HEK293 (cell line): ENCODE measurements around the gene MAN2A2.

Experiments
- CTCF ChIA-PET: fragments of 350-600 bp; formaldehyde crosslinking; extraction: SDS; loops from one replicate; lab custom pipeline; 2021; ENCODE audit warnings: antibody characterized with exemption; lab: Yijun Ruan, JAX
- POLR2A ChIA-PET: fragments of 300-600 bp; formaldehyde crosslinking; extraction: SDS; loops from one replicate; lab custom pipeline; 2020; ENCODE audit warnings: antibody characterized with exemption, inconsistent platforms; lab: Yijun Ruan, JAX
- H3K27ac ChIP-seq: fragments of 200-500 bp; sonication (Bioruptor generic); 2 replicates; pipeline ENCODE4 v1.5.1; 2014; ENCODE audit warnings: low read depth, low read length, control low read depth, inconsistent platforms; ENCODE audit errors: extremely low read depth
- H3K36me3 ChIP-seq, 2 experiments: fragments of 200-500 bp in 1 of 2; sonication (Bioruptor generic) in 1 of 2; 1 replicate in 1 of 2; 2 replicates in 1 of 2; pipeline ENCODE4 v1.5.1; 2014 to 2017; ENCODE audit warnings: inconsistent platforms in 2 of 2, low read length in 2 of 2; ENCODE audit not compliant: control insufficient read depth in 2 of 2, insufficient read depth in 1 of 2
- H3K4me1 ChIP-seq: fragments of 200-500 bp; sonication (Bioruptor generic); 2 replicates; pipeline ENCODE4 v1.5.1; 2014; ENCODE audit warnings: mild to moderate bottlenecking, low read length, inconsistent platforms; ENCODE audit not compliant: control insufficient read depth, insufficient read depth
- H3K4me3 ChIP-seq: 2 replicates; pipeline ENCODE4 v1.5.1; 2011; ENCODE audit warnings: low read depth, mild to moderate bottlenecking, control low read depth, low read length, moderate library complexity
- H3K9me3 ChIP-seq: fragments of 200-500 bp; sonication (Bioruptor generic); 2 replicates; pipeline ENCODE4 v1.5.1; 2014; ENCODE audit warnings: low read depth, low read length, inconsistent platforms; ENCODE audit not compliant: control insufficient read depth, insufficient read depth
- ATF2 ChIP-seq: fragments of 450-650 bp; formaldehyde crosslinking; IDR thresholded peaks from 2 replicates; pipeline ENCODE4 v1.5.1; 2016; ENCODE audit warnings: missing biosample characterization, missing genetic modification characterization, low read depth
- GLI2 ChIP-seq: fragments of 450-650 bp; formaldehyde crosslinking; IDR thresholded peaks from 2 replicates; pipeline ENCODE4; 2017; ENCODE audit warnings: missing biosample characterization, missing genetic modification characterization, low read depth, borderline replicate concordance
- HOXD13 ChIP-seq: sonication (generic); formaldehyde crosslinking; IDR thresholded peaks from 2 replicates; pipeline ENCODE4 v1.8.0; 2022; ENCODE audit warnings: missing genetic modification reagents, borderline replicate concordance
- IKZF3 ChIP-seq: fragments of 450-650 bp; IDR thresholded peaks from 2 replicates; pipeline ENCODE4 v1.5.0; 2018; ENCODE audit warnings: missing biosample characterization, mild to moderate bottlenecking, missing genetic modification characterization, moderate library complexity
- PRDM10 ChIP-seq: fragments of 450-650 bp; formaldehyde crosslinking; IDR thresholded peaks from 2 replicates; pipeline ENCODE4 v1.5.1; 2016; ENCODE audit warnings: missing biosample characterization, missing genetic modification characterization
- ZBTB21 ChIP-seq: fragments of 450-650 bp; formaldehyde crosslinking; IDR thresholded peaks from 2 replicates; pipeline ENCODE4 v1.5.1; 2017; ENCODE audit warnings: missing biosample characterization, missing genetic modification characterization
- ZBTB6 ChIP-seq: fragments of 450-650 bp; formaldehyde crosslinking; IDR thresholded peaks from 2 replicates; pipeline ENCODE4 v1.5.1; 2017; ENCODE audit warnings: missing biosample characterization, missing genetic modification characterization
- ZEB2 ChIP-seq: fragments of 450-650 bp; formaldehyde crosslinking; IDR thresholded peaks from 2 replicates; pipeline ENCODE4 v1.5.1; 2016; ENCODE audit warnings: missing biosample characterization, missing genetic modification characterization
- ZNF112 ChIP-seq: fragments of 450-650 bp; formaldehyde crosslinking; IDR thresholded peaks from 2 replicates; pipeline ENCODE4 v1.5.0; 2017; ENCODE audit warnings: missing biosample characterization, missing genetic modification characterization
- ZNF133 ChIP-seq: fragments of 450-650 bp; formaldehyde crosslinking; IDR thresholded peaks from 2 replicates; pipeline ENCODE4 v1.5.1; 2016; ENCODE audit warnings: missing biosample characterization, missing genetic modification characterization
- ZNF184 ChIP-seq: fragments of 450-650 bp; IDR thresholded peaks from 2 replicates; pipeline ENCODE4 v1.5.1; 2018; ENCODE audit warnings: missing biosample characterization, mild to moderate bottlenecking, missing genetic modification characterization
- ZNF324 ChIP-seq: fragments of 450-650 bp; formaldehyde crosslinking; IDR thresholded peaks from 2 replicates; pipeline ENCODE4 v1.5.1; 2016; ENCODE audit warnings: missing biosample characterization, missing genetic modification characterization
- ZNF362 ChIP-seq: fragments of 450-650 bp; formaldehyde crosslinking; IDR thresholded peaks from 2 replicates; pipeline ENCODE4 v1.5.1; 2016; ENCODE audit warnings: missing biosample characterization, missing genetic modification characterization
- ZNF366 ChIP-seq: fragments of 450-650 bp; formaldehyde crosslinking; conservative IDR thresholded peaks from 2 replicates; pipeline ENCODE4 v1.5.1; 2016; ENCODE audit warnings: missing biosample characterization, missing genetic modification characterization
- ZNF37A ChIP-seq: fragments of 450-650 bp; IDR thresholded peaks from 2 replicates; pipeline ENCODE4 v1.5.1; 2018; ENCODE audit warnings: missing biosample characterization, missing genetic modification characterization
- ZNF394 ChIP-seq: fragments of 450-650 bp; formaldehyde crosslinking; IDR thresholded peaks from 2 replicates; pipeline ENCODE4 v1.5.1; 2016; ENCODE audit warnings: missing biosample characterization, missing genetic modification characterization, mild to moderate bottlenecking, moderate library complexity, borderline replicate concordance
- ZNF501 ChIP-seq: fragments of 450-650 bp; formaldehyde crosslinking; IDR thresholded peaks from 2 replicates; pipeline ENCODE4 v1.5.1; 2016; ENCODE audit warnings: missing biosample characterization, missing genetic modification characterization
- ZNF544 ChIP-seq: fragments of 450-650 bp; formaldehyde crosslinking; IDR thresholded peaks from 2 replicates; pipeline ENCODE4 v1.5.0; 2017; ENCODE audit warnings: missing biosample characterization, missing genetic modification characterization
- ZSCAN4 ChIP-seq: fragments of 450-650 bp; formaldehyde crosslinking; IDR thresholded peaks from 2 replicates; pipeline ENCODE4 v1.5.1; 2017; ENCODE audit warnings: missing biosample characterization, missing genetic modification characterization
- ZXDB ChIP-seq: fragments of 450-650 bp; formaldehyde crosslinking; IDR thresholded peaks from 2 replicates; pipeline ENCODE4 v1.5.1; 2016; ENCODE audit warnings: missing biosample characterization, missing genetic modification characterization

The MAN2A2 gene

GRCh38 chr15:90915216-90915807 lies 12.2 kb downstream of the MAN2A2 start:
- H3K9me3 ChIP-seq: no peaks in the 10 kb centered on the region
- H3K27ac ChIP-seq: no peak overlapping the region
- ChIA-PET CTCF (interaction anchor here (0.6 to 2.9 kb wide), 4 partner anchors 16 to 1365 kb away, joined by 3 to 10 read pairs (median 4); partner anchors contain the start of gene UNC45A), POLR2A (interaction anchor here (1.3 kb wide), 1 partner anchor 14 kb away, joined by 3 read pairs; no protein-coding TSS in a partner anchor)
- no peaks in the 10 kb centered on the region for H3K4me1 ChIP-seq
- no peak for TF ChIP-seq GLI2 (tag by site-specific recombination)
- no peak for TF ChIP-seq ZBTB6 (tag by site-specific recombination)
- TF ChIP-seq ZNF501: no peak
- TF ChIP-seq ZNF37A (tag by site-specific recombination): no peak
- TF ChIP-seq ATF2: no peak
- no peak for TF ChIP-seq ZNF324 (tag by site-specific recombination)
- TF ChIP-seq PRDM10 (tag by site-specific recombination): no peak
- no peak for TF ChIP-seq ZNF112
- no peak for TF ChIP-seq ZNF362 (tag by site-specific recombination)
- no peak for TF ChIP-seq ZXDB (tag by site-specific recombination)
- TF ChIP-seq ZEB2: no peak
- no peak for TF ChIP-seq ZSCAN4
- TF ChIP-seq ZBTB21 (tag by site-specific recombination): no peak
- no peak for TF ChIP-seq ZNF366
- no peak for TF ChIP-seq ZNF184 (tag by site-specific recombination)
- TF ChIP-seq IKZF3 (tag by site-specific recombination): no peak
- TF ChIP-seq HOXD13 (CRISPR knock-in tag): no peak
- no peak for TF ChIP-seq ZNF544 (tag by site-specific recombination)
- TF ChIP-seq ZNF394 (tag by site-specific recombination): no peak
- no peak for TF ChIP-seq ZNF133 (tag by site-specific recombination)
- no peak overlapping the region for H3K4me3 ChIP-seq
- peaks cover 29 to 98% of the 10 kb centered on the region in 2 experiments for H3K36me3 ChIP-seq
